ENCODE measurements around the gene LRRIQ4.

The LRRIQ4 gene

GRCh38 chr3:169855514-169855913, 42.8 kb downstream of the LRRIQ4 start:
- DNase-seq (ENCODE audit: low read depth), result no peak

GRCh38 chr3:169857811-169858210, 45.1 kb downstream of the LRRIQ4 start:
- DNase-seq (ENCODE audit: low read depth), result no peak

GRCh38 chr3:169861871-169862270, 49.2 kb downstream of the LRRIQ4 start:
- no peak for DNase-seq (ENCODE audit: low read depth)

- DNase-seq (ENCODE audit: low read depth), result peak; percentile 43
Measured at GRCh38 chr3:169863458-169863899, 50.8 kb downstream of the LRRIQ4 start.

- no peak for DNase-seq (ENCODE audit: low read depth)
Measured at GRCh38 chr3:169864270-169864669, 51.6 kb downstream of the LRRIQ4 start.

- no peak for DNase-seq (ENCODE audit: low read depth)
Measured at GRCh38 chr3:169865176-169865767, 52.6 kb downstream of the LRRIQ4 start.

- DNase-seq (ENCODE audit: low read depth), result no peak
Measured at GRCh38 chr3:169867584-169868210, 55.0 kb downstream of the LRRIQ4 start.

- DNase-seq (ENCODE audit: low read depth), result no peak
Measured at GRCh38 chr3:169868369-169868768, 55.7 kb downstream of the LRRIQ4 start.

GRCh38 chr3:169869484-169870220, 57.0 kb downstream of the LRRIQ4 start, which contains the start of gene LRRC31:
Gene LRRC31 (minus strand): TSS chr3:169869935. CDS start chr3:169869807, 128 bp downstream.
- no peak for DNase-seq (ENCODE audit: low read depth)

GRCh38 chr3:169871129-169871886, 58.6 kb downstream of the LRRIQ4 start:
- no peak for DNase-seq (ENCODE audit: low read depth)

- DNase-seq (ENCODE audit: low read depth), result no peak
Measured at GRCh38 chr3:169879013-169879557, 66.4 kb downstream of the LRRIQ4 start.

GRCh38 chr3:169879845-169880575, 67.3 kb downstream of the LRRIQ4 start:
- no peak for DNase-seq (ENCODE audit: low read depth)

- DNase-seq (ENCODE audit: low read depth), result no peak
Measured at GRCh38 chr3:169880576-169881250, 68.0 kb downstream of the LRRIQ4 start.

GRCh38 chr3:169886671-169887070, 74.0 kb downstream of the LRRIQ4 start:
- DNase-seq (ENCODE audit: low read depth), result peak; percentile 17

Measured in fibroblast of the conjunctiva (primary cell).